Cardiac fibroblast (primary cell): ENCODE measurements around the gene MSH3.
A peak's percentile ranks its signal among the peaks of the same experiment; 100 is the strongest.

Experiments
- DNase-seq, 2 donors: peaks; one replicate each; pipeline versions ENCODE4 v3.0.0 to v3.0.0-alpha.2; 2010; ENCODE audit warnings: low read depth in 2 of 2
- H3K4me3 ChIP-seq, 2 donors: replicated peaks in 1 of 2; 1 replicate in 1 of 2; 2 replicates in 1 of 2; pipeline ENCODE4 v1.5.1; 2011; ENCODE audit warnings: low read depth in 2 of 2, low read length in 2 of 2, mild to moderate bottlenecking in 2 of 2, moderate library complexity in 1 of 2
- CTCF ChIP-seq: IDR thresholded peaks from one replicate; pipeline ENCODE4 v1.5.1; 2011; ENCODE audit warnings: low read depth, mild to moderate bottlenecking, low read length, inconsistent platforms

Gene MSH3

DNA sequence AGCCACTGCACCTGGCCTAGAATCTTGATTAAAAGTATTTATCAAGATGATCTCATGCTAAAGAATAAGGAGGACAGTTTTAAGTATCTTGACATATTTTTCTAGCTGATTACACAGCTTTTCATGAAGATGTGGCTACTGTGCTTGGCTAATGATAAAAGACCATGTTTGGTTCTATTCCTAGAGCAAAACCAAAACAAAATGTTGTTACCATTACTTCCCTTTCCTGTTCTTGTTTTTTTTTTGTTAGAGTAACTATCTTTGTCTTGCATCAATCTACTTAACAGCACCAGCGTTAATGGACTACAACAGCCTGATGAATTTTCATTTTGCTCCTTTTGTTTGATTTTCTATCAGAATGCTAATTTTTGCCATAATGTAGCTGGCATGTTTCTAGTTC is 86.5 kb downstream of the MSH3 start:
- H3K4me3 ChIP-seq, result no peak overlapping the region
- no peak for DNase-seq
- TF ChIP-seq CTCF, result no peak

DNA sequence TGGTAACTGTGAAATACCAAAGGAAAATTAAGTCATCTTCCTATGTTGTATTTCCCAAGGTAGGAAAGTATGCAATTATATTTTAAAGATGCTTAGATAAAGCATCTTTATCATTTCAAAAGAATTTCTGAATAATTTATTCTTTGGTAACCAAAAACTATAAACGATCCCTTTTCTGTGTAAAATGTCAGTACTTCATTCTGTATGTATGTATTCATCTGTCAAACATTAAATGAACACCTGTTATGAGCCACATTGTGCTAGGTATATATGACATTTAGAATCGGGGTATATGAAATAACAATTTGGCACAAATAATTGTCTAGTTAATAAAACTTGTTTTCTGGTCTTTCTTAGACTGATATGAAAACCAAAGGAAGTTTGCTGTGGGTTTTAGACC is 89.7 kb downstream of the MSH3 start:
- TF ChIP-seq CTCF, result no peak

GRCh38 chr5:80745490-80745889 is 91.0 kb downstream of the MSH3 start:
- no peak overlapping the region for H3K4me3 ChIP-seq
- peak in 1 of 2 donors; percentile 46 for DNase-seq
- no peak for TF ChIP-seq CTCF

More for the DNA sequence above, 89.7 kb downstream of the MSH3 start:
- no peak for DNase-seq
- H3K4me3 ChIP-seq, result no peak overlapping the region

DNA sequence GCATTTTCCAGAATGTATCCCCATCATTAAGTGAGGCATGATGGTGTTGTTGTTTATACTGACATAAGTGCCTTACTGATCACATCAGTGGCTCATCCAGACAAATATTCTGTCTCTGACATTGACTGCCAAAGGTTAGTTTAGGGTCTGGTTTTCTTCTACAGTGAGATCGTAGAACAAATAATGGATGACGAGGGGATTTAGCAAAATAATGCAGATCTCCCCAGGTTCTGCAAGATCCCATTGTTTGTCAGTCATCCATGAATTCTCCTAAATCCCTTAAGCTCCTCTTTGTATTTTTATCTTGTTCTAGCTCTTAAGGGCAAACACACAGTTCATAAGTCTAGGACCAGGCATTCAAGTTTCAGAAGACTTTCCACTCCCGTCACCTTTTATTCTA is 93.5 kb downstream of the MSH3 start:
- DNase-seq, result no peak
- H3K4me3 ChIP-seq, result no peak overlapping the region
- TF ChIP-seq CTCF, result no peak

DNA sequence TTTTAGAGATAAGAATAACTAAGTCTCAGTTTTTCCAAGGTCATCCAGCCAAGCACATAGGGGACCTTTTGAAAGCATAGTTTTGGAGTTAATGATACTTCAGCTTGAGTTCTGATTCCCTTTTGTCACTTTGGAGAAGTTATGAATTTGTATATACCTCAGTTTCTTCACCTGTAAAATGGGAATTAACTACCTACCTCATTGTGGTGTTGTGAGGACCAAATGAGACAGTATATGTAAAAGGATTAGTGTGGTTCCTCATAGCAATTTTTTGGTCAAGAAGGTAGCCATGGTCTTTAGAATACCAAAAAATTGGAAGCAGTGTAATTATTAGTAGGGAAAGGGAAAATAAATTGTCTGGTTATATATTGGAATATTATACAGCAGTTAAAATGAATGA is 98.0 kb downstream of the MSH3 start:
- H3K4me3 ChIP-seq, result no peak overlapping the region
- DNase-seq, result no peak
- no peak for TF ChIP-seq CTCF

DNA sequence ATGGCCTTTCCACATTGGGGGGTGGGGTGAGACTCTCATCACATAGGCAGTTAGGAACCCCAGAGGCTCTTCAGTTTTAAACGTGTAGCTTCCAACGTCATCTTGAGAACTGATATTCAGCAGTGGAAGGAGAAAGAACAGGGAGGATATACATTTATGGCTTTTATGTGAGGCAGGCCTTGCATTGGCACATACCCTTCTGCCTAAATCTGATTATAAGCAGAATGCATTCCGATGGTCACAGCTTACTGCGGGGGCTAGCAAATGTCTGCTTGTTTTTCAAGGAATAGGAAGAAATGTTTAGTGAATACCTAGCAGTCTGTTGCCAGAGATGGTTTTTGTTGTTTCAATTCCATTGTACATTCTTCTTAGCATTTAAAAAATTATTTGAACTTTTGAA is 99.3 kb downstream of the MSH3 start:
- no peak for TF ChIP-seq CTCF
- no peak for DNase-seq
- H3K4me3 ChIP-seq, result no peak overlapping the region

- DNase-seq, result peak in 1 of 2 donors; percentile 60
- no peak overlapping the region for H3K4me3 ChIP-seq
- no peak for TF ChIP-seq CTCF
Measured at GRCh38 chr5:80754900-80755299, 100.4 kb downstream of the MSH3 start.
